GDM1 (cell line): ENCODE results near the gene MYO9A.
"Not testable (repeated sequence)": the region's sequence is repeated elsewhere in the genome, so short reads cannot be mapped to it uniquely, and the experiment has no call there.

ENCODE experiments used
- DNase-seq: peaks from one replicate; lab custom pipeline; 2025; lab: John Stamatoyannopoulos, UW

The MYO9A gene

GRCh38 chr15:72037321-72037720 is 80.6 kb downstream of the MYO9A start:
- DNase-seq: no peak

DNA sequence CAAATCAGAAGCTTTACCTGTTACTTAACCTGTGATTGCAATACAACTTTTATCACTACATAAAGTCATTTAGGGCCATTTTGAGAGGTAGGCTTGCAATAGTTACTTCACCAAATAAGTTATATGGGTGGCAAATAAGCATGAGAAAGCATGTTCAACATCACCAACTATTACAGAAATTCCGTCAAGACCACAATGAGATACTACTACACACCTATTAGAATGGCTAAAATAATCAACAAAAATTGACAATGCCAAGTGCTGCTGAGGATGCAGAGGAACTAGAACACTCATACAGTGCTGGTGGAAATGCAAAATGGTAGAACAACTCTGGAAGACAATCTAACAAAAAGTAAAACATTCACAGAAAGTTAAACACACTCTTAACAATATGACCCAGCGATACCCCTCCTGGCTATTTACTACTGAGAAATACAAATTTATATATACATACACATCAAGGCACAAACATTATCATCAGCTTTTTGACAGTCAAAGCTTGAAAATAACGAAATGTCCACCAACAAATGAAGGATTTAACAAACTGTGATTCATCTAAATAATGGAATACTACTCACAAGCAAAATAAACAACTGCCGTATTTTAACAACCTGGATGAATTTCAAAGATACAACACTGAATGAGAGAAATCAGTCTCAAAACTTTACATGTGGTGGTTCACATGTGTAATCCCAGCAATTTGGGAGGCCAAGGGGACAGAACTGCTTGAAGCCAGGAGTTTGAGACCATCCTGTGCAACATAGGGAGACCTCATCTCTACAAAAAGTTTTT is 82.9 kb downstream of the MYO9A start:
- DNase-seq: no peak

DNA sequence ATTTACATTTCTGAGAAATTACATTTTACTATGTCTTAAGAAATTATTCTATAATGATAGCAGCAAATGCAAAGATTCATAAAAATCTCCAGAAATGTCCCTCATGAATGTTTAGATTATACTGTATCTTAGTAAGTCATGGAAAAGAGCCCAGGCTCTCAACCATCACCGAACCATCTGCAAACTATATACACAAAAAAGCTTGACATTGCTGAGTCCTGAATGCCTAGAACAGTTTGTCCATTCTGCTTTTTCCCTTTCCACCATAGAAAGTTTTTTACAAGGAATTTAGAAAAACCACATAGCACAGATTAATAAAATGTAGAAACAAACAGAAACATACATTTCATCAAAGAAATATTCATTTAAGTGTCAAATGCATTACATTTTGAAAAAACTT is 83.6 kb downstream of the MYO9A start:
- no peak for DNase-seq

- DNase-seq: no peak
These were observed 84.2 kb downstream of the MYO9A start for GRCh38 chr15:72033711-72034110.

DNA sequence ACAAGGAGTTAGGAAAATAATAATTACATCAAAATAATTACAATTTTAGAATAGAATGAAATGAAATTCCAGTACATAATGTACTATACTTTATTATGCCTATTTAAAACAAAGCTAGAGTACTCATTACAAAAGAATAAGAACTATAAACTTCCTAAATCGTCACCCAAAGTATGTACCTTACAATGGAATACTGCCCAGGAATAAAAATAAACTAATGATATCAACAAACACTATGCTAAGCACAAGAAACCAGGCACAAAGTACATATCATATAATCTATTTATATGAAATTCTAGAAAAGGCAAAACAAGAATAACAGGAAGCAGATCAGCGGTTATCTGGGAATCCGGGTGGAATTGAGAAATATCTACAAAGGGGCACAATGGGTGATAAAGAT is 84.7 kb downstream of the MYO9A start:
- DNase-seq: no peak

GRCh38 chr15:72021604-72022003 is 96.3 kb downstream of the MYO9A start:
- DNase-seq: no peak

GRCh38 chr15:72020799-72021198 is 97.2 kb downstream of the MYO9A start:
- no peak for DNase-seq

DNA sequence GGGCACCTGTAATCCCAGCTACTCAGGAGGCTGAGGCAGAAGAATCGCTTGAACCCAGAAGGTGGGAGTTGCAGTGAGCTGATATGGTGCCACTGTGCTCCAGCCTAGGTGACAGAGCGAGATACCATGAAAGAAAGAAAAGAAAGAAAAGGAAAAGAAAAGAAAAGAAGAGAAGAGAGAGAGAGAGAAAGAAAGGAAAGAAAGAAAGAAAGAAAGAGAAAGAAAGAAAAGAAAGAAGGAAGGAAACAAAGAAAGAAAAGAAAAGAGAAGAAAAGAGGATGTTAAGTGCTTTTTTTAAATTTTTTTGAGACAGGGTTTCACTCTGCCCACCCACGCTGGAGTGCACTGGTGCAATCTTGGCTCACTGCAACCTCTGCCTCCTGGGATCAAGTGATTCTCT is 103.4 kb downstream of the MYO9A start:
- not testable (repeated sequence) for DNase-seq

DNA sequence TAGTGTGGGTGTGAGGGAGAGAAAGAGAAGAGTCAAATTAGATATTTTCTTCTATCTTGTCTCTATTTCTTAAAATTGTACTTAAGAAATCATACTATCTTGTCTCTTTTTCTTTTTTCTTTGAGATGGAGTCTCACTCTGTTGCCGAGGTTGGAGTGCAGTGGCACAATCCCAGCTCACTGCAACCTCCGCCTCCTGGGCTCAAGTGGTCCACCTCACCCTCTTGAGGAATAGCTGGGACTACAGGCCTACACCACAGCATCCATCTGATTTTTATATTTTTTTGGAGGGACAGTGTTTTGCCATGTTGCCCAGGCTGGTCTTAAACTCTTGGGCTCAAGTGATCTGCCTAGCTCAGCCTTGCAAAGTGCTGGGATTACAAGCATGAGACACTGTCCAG is 104.2 kb downstream of the MYO9A start:
- no peak for DNase-seq

- DNase-seq: no peak
These were observed 106.5 kb downstream of the MYO9A start for GRCh38 chr15:72011302-72011942.

- DNase-seq: no peak
These were observed 108.7 kb downstream of the MYO9A start for GRCh38 chr15:72009222-72009621.

DNA sequence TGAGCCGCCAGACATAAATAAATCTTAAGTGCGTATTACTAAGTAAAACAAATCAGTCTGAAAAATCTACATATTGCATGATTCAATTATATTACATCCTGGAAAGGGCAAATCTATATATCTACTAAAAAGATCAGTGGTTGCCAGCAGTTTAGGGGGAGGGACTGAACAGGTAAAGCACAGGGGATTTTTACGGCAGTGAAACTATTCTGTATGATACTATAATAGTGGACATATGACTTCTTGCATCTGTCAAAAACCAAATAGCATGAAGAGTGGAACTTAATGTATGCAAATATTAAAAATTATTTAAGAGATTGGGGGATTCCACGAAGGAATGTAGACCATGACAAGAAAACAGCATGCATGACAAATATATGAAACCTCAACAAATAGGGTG is 111.6 kb downstream of the MYO9A start:
- DNase-seq: no peak

DNA sequence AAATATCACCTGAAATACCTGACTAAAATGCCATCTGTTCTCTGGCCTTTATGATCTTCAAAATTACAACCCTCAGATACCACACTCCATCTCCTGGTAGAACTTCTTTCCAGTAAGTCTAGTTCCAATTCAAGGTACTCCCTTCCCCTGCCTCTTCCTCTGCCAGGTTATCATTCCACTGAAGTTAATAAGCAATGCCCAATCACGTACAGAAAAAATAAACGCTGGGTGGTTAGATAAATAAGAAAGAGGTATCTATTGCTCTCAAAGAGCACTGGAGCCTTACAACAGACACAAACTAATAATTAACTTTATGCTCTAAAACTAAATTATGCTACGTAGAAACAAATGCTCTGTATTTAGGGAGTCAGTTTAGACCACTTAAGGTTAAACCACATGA is 112.5 kb downstream of the MYO9A start:
- no peak for DNase-seq

- no peak for DNase-seq
These were observed 118.1 kb downstream of the MYO9A start for GRCh38 chr15:71999807-72000206.

DNA sequence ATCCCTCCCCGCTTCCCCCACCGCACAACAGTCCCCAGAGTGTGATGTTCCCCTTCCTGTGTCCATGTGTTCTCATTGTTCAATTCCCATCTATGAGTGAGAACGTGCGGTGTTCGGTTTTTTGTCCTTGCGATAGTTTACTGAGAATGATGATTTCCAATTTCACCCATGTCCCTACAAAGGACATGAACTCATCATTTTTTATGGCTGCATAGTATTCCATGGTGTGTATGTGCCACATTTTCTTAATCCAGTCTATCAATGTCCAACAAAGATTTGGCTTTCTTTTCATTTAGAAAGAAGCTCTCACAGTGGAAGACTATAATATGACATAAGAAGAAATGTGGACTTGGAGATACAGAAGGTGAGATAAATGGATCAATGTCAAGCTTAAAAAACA is 119.2 kb downstream of the MYO9A start:
- DNase-seq: not testable (repeated sequence)

GRCh38 chr15:71997691-71998090 is 120.3 kb downstream of the MYO9A start:
- DNase-seq: no peak

DNA sequence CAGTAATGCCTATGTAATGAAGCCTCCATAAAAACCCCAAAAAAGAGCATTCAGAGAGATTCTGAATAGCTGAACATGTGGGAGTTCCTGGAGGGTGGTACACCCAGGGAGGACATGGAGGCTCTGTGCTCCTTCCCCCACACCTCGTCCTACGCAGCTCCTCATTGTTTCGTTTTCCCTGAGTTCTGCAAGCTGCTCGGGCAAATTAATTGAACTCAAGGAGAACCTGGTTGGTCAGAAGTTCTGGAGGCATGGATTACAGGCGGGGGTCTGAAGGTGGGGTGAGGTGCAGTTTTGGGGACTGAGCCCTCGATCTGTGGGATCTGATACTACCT is 142.2 kb downstream of the MYO9A start:
- DNase-seq: no peak

GRCh38 chr15:71974211-71974610 is 143.7 kb downstream of the MYO9A start:
- DNase-seq: no peak

GRCh38 chr15:71973366-71973765 is 144.6 kb downstream of the MYO9A start:
- no peak for DNase-seq

DNA sequence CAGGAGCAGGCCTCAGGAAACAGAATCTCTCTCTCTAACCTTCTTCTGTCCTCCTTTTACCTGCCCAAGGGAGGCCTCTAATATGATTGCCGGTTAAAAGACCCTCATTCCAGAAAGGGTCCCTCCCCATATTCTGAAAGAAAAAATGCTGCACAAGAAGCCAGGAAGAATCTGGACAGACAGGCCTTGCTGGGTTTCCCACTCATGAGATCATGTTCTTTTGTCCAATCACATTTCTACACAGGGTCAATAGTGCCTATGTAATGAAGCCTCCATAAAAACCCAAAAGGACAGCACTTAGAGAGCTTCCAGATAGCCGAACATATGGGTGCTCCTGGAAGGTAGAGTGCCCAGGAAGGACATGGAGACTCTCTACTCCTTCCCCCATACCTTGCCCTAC is 146.0 kb downstream of the MYO9A start:
- no peak for DNase-seq

DNA sequence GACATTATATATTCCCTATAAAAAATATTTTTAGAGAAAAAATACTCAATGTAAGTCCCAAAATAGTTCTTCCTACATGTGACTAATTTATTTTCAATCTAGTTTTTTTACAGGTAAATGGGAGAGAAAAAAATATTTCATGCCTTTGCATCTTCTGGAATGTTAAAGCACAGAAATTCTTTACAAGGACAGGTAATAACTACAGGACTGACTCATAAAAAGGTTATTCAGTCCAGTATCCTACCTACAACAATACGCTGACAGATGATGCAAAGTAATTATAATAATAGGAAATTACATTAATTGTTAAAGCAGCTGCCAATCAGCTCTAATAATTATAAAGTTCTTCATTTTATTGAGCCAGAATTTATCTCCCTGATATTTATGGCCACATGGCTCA is 147.5 kb downstream of the MYO9A start:
- no peak for DNase-seq

- DNase-seq: no peak
These were observed 155.4 kb downstream of the MYO9A start for GRCh38 chr15:71962537-71962936.

GRCh38 chr15:71957026-71957425 is 160.9 kb downstream of the MYO9A start:
- DNase-seq: no peak

DNA sequence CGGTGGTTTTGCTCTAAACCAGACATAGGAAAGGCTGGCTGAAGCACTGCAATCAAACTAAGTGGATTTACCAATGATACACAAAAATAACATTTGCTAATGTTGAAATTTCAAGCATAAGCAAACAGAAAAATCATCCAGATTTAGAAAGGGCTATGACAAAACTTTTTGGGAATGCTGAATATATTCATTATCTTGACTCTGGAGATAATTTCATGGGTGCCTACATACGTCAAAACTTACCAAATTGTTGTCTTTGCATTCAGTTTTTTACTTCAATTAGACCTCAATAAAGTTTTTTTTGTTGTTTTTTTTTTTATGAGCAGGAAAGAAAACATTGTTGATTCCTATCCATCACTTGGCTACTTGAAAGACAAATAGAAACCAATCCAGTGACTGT is 166.8 kb downstream of the MYO9A start:
- DNase-seq: no peak
